GM12878 (cell line): ENCODE measurements around the gene LRRC7. TPM values are rescaled to one million over a fixed set of nuclear protein-coding genes. Genes with fewer than 3 reads are reported as not detected.

Experiments used
- ATAC-seq: fragments of 200-7000 bp; cut with Tn5 transposase; 3 replicates; pipeline ENCODE4 v1.9.1; 2020; ENCODE audit warnings: mild to moderate bottlenecking, moderate library complexity
- BruUV-seq: library from RNA; stranded (reverse); fragments of 400-500 nt; replicated peaks from 2 replicates; lab custom pipeline; 2021; lab: Mats Ljungman, UMichigan
- CTCF ChIA-PET: fragments of 300-600 bp; sonication (Branson Sonifier 250); formaldehyde crosslinking; extraction: SDS; loops from one replicate; lab custom pipeline; 2021; ENCODE audit warnings: inconsistent platforms; lab: Yijun Ruan, JAX
- POLR2A ChIA-PET: fragments of 350-600 bp; formaldehyde crosslinking; extraction: SDS; loops from one replicate; lab custom pipeline; 2021; ENCODE audit warnings: inconsistent platforms; lab: Charles Lee
- RAD21 ChIA-PET: fragments of 300-600 bp; sonication (Branson Sonifier 250); formaldehyde crosslinking; loops from one replicate; lab custom pipeline; 2023; ENCODE audit warnings: antibody characterized with exemption; ENCODE audit not compliant: unreplicated experiment; lab: Charles Lee
- SMC1A ChIA-PET: fragments of 300-600 bp; sonication (Branson Sonifier 250); formaldehyde crosslinking; loops from one replicate; lab custom pipeline; 2023; ENCODE audit not compliant: unreplicated experiment, uncharacterized antibody; lab: Charles Lee
- DNase-seq: peaks from one replicate; pipeline ENCODE4 v3.0.0-alpha.2; 2011; ENCODE audit warnings: low read depth, low spot score
- FAIRE-seq: peaks from 3 replicates; lab custom pipeline; 2011; peaks lifted over from hg19 to GRCh38; lab: Jason Lieb, UNC
- H2AFZ ChIP-seq: 2 replicates; pipeline ENCODE4 v1.6.0; 2011; ENCODE audit warnings: low read depth, low read length, control low read depth; ENCODE audit not compliant: control insufficient read depth
- H3K27ac ChIP-seq: 2 replicates; pipeline ENCODE4 v1.5.1; 2011; ENCODE audit warnings: control low read depth; ENCODE audit not compliant: control insufficient read depth, insufficient read depth
- H3K27me3 ChIP-seq, 2 experiments: replicated peaks in 1 of 2; 2 replicates each; pipeline versions ENCODE4 v1.6.0 to v1.6.1; 2011; ENCODE audit warnings: low read length in 1 of 2; ENCODE audit not compliant: control insufficient read depth in 2 of 2, insufficient read depth in 2 of 2
- H3K36me3 ChIP-seq, 2 experiments: 2 replicates each; pipeline ENCODE4 v1.5.1; 2011; ENCODE audit warnings: low read length in 1 of 2; ENCODE audit not compliant: control insufficient read depth in 2 of 2, insufficient read depth in 2 of 2
- H3K4me1 ChIP-seq: 2 replicates; pipeline ENCODE4 v1.6.1; 2011; ENCODE audit warnings: mild to moderate bottlenecking, low read length, moderate library complexity, mixed read lengths; ENCODE audit not compliant: control insufficient read depth, insufficient read depth
- H3K4me2 ChIP-seq: 2 replicates; pipeline ENCODE4 v1.6.0; 2011; ENCODE audit warnings: control low read depth; ENCODE audit not compliant: control insufficient read depth, insufficient read depth
- H3K4me3 ChIP-seq: fragments of 200-600 bp; sonication (generic); 2 replicates; pipeline ENCODE4 v1.5.1; 2016
- H3K79me2 ChIP-seq: 2 replicates; pipeline ENCODE4 v1.6.0; 2011; ENCODE audit warnings: low read length; ENCODE audit not compliant: control insufficient read depth, insufficient read depth
- H3K9ac ChIP-seq: 2 replicates; pipeline ENCODE4 v1.8.0; 2011; ENCODE audit warnings: low read length, control low read depth, mixed read lengths; ENCODE audit not compliant: control insufficient read depth, insufficient read depth
- H3K9me3 ChIP-seq: replicated peaks from 3 replicates; pipeline ENCODE4 v1.5.1; 2011; ENCODE audit warnings: mild to moderate bottlenecking, low read length; ENCODE audit not compliant: control insufficient read depth, insufficient read depth
- H4K20me1 ChIP-seq: 2 replicates; pipeline ENCODE4 v1.6.0; 2011; ENCODE audit not compliant: control insufficient read depth, insufficient read depth
- BACH1 ChIP-seq: fragments of 450-650 bp; IDR thresholded peaks from 2 replicates; pipeline ENCODE4 v1.6.1; 2017; ENCODE audit warnings: mild to moderate bottlenecking, borderline replicate concordance
- BCLAF1 ChIP-seq: fragments of 450-650 bp; IDR thresholded peaks from 2 replicates; pipeline ENCODE4 v1.6.1; 2017; ENCODE audit warnings: antibody characterized with exemption, mild to moderate bottlenecking, moderate library complexity
- HCFC1 ChIP-seq: fragments of 150-350 bp; IDR thresholded peaks from 2 replicates; pipeline ENCODE4 v1.6.1; 2014; ENCODE audit warnings: low read length
- HDAC6 ChIP-seq: fragments of 200-600 bp; sonication (generic); IDR thresholded peaks from one replicate; pipeline ENCODE4 v1.8.0; 2017; ENCODE audit warnings: antibody characterized with exemption; ENCODE audit not compliant: unreplicated experiment
- HDGF ChIP-seq: fragments of 450-650 bp; IDR thresholded peaks from 2 replicates; pipeline ENCODE4 v1.6.1; 2016; ENCODE audit warnings: antibody characterized with exemption
- LARP7 ChIP-seq: fragments of 450-650 bp; IDR thresholded peaks from 2 replicates; pipeline ENCODE4 v1.6.1; 2017; ENCODE audit warnings: mild to moderate bottlenecking
- NR2F1 ChIP-seq: fragments of 450-650 bp; conservative IDR thresholded peaks from 2 replicates; pipeline ENCODE4 v1.6.1; 2017; ENCODE audit warnings: mild to moderate bottlenecking
- POLR2AphosphoS5 ChIP-seq: IDR thresholded peaks from 2 replicates; pipeline ENCODE4 v1.6.1; 2011; ENCODE audit warnings: mild to moderate bottlenecking, low read length, inconsistent platforms
- SMARCA5 ChIP-seq: fragments of 450-650 bp; IDR thresholded peaks from 2 replicates; pipeline ENCODE4 v1.6.1; 2017; ENCODE audit warnings: mild to moderate bottlenecking
- WGBS: methylation state at CpG from one replicate; pipeline ENCODE4 v1.1.6; 2016; ENCODE audit warnings: low lambda C conversion rate; ENCODE audit not compliant: insufficient replicate concordance, insufficient coverage; ENCODE audit errors: missing lambda C conversion rate; 5-methylcytosine and 5-hydroxymethylcytosine counted together
- in situ Hi-C: fragments of 300-500 bp; cut with MboI; formaldehyde crosslinking; loops from 9 replicates; pipeline ENCODE4 v1.14.3; 2018; ENCODE audit warnings: mixed read lengths
- intact Hi-C: fragments of 100-400 bp; cut with micrococcal nuclease; formaldehyde crosslinking; loops from one replicate; pipeline ENCODE4 v1.14.2; 2022; ENCODE audit not compliant: unreplicated experiment
- polyA plus RNA-seq, 11 experiments: library from polyadenylated mRNA; depleted of rRNA in 4 of 11; unstranded in 6 of 11; stranded (reverse) in 5 of 11; fragments of >200 nt; fragmentation: Nextera tagmentation in 4 of 11; fragmentation: Illumina TruSeq in 1 of 11; extraction: Ambion mirVana in 4 of 11; extraction: Trizol in 1 of 11; gene quantifications; 1 replicate in 1 of 11; 2 replicates in 10 of 11; pipeline versions ENCODE4 v1.2.1 to v1.2.3, GENCODE V29; 2011 to 2016; ENCODE audit warnings: inconsistent platforms in 2 of 11, missing spikeins in 2 of 11, low read depth in 1 of 11
- total RNA-seq, 4 experiments: library from RNA; depleted of rRNA in 3 of 4; stranded (reverse); fragments of >200 nt in 3 of 4; fragmentation: Illumina TruSeq in 1 of 4; extraction: Trizol in 1 of 4; gene quantifications; 2 replicates each; pipeline versions ENCODE4 v1.2.1 to v1.2.3, GENCODE V29; 2013 to 2021
- TF ChIP-seq, protein P1 (sequence below): IDR thresholded peaks from 2 replicates; pipeline ENCODE4 v1.6.1; 2012; ENCODE audit warnings: low read depth, low read length, improper control_type of control experiment
- TF ChIP-seq, protein P2 (sequence below): IDR thresholded peaks from 2 replicates; pipeline ENCODE4 v1.6.1; 2012; ENCODE audit warnings: mild to moderate bottlenecking, low read depth, low read length
- TF ChIP-seq, protein P3 (sequence below): IDR thresholded peaks from 2 replicates; pipeline ENCODE4 v1.6.1; 2012; ENCODE audit warnings: improper control_type of control experiment, low read depth, low read length; ENCODE audit not compliant: insufficient replicate concordance

The LRRC7 gene
- total and polyA plus RNA-seq, 10 of the 15 experiments (the other 5 are each of a cell fraction or from before 2014, with no cell fraction given) = 0.05 to 1.4 (median 0.24) TPM; not detected in 5

DNA sequence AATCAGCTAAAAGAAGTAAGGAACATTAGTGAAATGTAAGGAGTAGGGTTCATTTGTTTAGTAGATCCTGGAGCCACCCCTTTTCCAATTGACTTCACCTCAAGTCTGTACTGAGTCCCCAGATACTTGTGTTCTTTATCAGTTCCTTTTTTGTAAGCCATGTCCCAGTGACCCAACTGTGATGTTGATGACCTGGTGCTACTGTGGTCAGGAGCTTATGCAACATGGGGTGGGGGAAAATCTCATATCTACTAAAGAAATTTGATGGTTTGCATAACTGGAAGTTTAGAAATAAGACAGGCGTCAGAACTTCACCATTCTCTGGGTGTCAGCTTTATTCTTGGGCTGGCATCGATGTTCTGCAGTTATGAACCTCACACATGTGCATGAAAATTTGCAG is 120.5 kb downstream of the LRRC7 start (continued):
- TF ChIP-seq POLR2AphosphoS5 (no peak), HDGF (no peak), LARP7 (no peak), SMARCA5 (no peak)
- TF ChIP-seq, protein P1, sequence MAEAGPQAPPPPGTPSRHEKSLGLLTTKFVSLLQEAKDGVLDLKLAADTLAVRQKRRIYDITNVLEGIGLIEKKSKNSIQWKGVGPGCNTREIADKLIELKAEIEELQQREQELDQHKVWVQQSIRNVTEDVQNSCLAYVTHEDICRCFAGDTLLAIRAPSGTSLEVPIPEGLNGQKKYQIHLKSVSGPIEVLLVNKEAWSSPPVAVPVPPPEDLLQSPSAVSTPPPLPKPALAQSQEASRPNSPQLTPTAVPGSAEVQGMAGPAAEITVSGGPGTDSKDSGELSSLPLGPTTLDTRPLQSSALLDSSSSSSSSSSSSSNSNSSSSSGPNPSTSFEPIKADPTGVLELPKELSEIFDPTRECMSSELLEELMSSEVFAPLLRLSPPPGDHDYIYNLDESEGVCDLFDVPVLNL = no peak

GRCh38 chr1:69691179-69691578 is 123.5 kb downstream of the LRRC7 start:
- H4K20me1 ChIP-seq = no peaks in the 10 kb centered on the region
- H2AFZ ChIP-seq = no peak overlapping the region
- no peaks in the 10 kb centered on the region for H3K27me3 ChIP-seq
- ChIA-PET POLR2A (no interaction called here), SMC1A (no interaction called here), CTCF (no interaction called here), RAD21 (no interaction called here)
- DNase-seq = no peak
- H3K36me3 ChIP-seq = no peaks in the 10 kb centered on the region
- H3K9me3 ChIP-seq = no peaks in the 10 kb centered on the region
- no peak overlapping the region for H3K9ac ChIP-seq
- 18% methylated on average over 3 of the region's 3 CpGs for WGBS
- H3K4me2 ChIP-seq = no peak overlapping the region
- H3K27ac ChIP-seq = no peak overlapping the region
- in situ Hi-C loops = no loop called here
- no TSS peak for BruUV-seq
- no peak for FAIRE-seq
- no peaks in the 10 kb centered on the region for H3K4me1 ChIP-seq
- no peak overlapping the region for H3K4me3 ChIP-seq
- intact Hi-C loops = no loop called here
- H3K79me2 ChIP-seq = no peaks in the 10 kb centered on the region
- no peak for ATAC-seq
- no peak for TF ChIP-seq HCFC1
- no peak for TF ChIP-seq HDAC6
- TF ChIP-seq BCLAF1 = no peak
- TF ChIP-seq, protein P2, sequence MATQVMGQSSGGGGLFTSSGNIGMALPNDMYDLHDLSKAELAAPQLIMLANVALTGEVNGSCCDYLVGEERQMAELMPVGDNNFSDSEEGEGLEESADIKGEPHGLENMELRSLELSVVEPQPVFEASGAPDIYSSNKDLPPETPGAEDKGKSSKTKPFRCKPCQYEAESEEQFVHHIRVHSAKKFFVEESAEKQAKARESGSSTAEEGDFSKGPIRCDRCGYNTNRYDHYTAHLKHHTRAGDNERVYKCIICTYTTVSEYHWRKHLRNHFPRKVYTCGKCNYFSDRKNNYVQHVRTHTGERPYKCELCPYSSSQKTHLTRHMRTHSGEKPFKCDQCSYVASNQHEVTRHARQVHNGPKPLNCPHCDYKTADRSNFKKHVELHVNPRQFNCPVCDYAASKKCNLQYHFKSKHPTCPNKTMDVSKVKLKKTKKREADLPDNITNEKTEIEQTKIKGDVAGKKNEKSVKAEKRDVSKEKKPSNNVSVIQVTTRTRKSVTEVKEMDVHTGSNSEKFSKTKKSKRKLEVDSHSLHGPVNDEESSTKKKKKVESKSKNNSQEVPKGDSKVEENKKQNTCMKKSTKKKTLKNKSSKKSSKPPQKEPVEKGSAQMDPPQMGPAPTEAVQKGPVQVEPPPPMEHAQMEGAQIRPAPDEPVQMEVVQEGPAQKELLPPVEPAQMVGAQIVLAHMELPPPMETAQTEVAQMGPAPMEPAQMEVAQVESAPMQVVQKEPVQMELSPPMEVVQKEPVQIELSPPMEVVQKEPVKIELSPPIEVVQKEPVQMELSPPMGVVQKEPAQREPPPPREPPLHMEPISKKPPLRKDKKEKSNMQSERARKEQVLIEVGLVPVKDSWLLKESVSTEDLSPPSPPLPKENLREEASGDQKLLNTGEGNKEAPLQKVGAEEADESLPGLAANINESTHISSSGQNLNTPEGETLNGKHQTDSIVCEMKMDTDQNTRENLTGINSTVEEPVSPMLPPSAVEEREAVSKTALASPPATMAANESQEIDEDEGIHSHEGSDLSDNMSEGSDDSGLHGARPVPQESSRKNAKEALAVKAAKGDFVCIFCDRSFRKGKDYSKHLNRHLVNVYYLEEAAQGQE = no peak
- no peak for TF ChIP-seq BACH1
- no peak for TF ChIP-seq NR2F1
- TF ChIP-seq, protein P3, sequence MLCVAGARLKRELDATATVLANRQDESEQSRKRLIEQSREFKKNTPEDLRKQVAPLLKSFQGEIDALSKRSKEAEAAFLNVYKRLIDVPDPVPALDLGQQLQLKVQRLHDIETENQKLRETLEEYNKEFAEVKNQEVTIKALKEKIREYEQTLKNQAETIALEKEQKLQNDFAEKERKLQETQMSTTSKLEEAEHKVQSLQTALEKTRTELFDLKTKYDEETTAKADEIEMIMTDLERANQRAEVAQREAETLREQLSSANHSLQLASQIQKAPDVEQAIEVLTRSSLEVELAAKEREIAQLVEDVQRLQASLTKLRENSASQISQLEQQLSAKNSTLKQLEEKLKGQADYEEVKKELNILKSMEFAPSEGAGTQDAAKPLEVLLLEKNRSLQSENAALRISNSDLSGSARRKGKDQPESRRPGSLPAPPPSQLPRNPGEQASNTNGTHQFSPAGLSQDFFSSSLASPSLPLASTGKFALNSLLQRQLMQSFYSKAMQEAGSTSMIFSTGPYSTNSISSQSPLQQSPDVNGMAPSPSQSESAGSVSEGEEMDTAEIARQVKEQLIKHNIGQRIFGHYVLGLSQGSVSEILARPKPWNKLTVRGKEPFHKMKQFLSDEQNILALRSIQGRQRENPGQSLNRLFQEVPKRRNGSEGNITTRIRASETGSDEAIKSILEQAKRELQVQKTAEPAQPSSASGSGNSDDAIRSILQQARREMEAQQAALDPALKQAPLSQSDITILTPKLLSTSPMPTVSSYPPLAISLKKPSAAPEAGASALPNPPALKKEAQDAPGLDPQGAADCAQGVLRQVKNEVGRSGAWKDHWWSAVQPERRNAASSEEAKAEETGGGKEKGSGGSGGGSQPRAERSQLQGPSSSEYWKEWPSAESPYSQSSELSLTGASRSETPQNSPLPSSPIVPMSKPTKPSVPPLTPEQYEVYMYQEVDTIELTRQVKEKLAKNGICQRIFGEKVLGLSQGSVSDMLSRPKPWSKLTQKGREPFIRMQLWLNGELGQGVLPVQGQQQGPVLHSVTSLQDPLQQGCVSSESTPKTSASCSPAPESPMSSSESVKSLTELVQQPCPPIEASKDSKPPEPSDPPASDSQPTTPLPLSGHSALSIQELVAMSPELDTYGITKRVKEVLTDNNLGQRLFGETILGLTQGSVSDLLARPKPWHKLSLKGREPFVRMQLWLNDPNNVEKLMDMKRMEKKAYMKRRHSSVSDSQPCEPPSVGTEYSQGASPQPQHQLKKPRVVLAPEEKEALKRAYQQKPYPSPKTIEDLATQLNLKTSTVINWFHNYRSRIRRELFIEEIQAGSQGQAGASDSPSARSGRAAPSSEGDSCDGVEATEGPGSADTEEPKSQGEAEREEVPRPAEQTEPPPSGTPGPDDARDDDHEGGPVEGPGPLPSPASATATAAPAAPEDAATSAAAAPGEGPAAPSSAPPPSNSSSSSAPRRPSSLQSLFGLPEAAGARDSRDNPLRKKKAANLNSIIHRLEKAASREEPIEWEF = no peak
